GM19035 (cell line): Measurements from ENCODE around the gene VASH1.

Experiments used
- ATAC-seq: cut with Tn5 transposase; IDR thresholded peaks from one replicate; pipeline ENCODE4 v1.9.1; 2021; ENCODE audit not compliant: unreplicated experiment

VASH1 gene

DNA sequence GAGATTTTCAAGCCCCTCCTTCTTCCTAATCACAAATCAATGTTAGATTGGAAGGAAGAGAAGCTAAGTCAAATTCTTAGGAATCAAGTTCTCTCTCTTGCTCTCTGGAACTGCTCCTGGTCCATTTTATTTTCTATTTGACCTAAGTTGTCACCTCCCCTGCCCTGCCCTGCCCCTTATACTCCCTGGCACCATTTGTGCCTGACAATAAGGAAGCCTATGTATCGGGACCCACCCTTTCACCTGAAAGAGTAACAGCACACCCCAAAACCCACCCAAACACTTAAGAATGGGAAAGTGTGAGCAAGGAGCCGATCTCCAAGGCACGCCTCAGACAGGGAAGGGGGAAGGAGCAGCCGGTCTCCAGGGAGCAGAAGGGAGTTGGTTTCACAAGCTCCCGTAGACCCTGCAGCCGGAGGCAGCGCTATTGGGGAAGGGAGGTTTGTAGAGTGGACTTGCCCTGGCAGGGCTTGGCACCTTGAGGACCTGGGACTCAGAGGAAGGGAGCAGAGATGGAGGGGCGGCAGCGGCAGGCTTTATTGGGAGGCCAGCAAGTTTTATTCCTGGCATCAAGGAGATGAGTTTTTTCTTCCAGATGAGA is 66.5 kb downstream of the VASH1 start:
- no peak for ATAC-seq

DNA sequence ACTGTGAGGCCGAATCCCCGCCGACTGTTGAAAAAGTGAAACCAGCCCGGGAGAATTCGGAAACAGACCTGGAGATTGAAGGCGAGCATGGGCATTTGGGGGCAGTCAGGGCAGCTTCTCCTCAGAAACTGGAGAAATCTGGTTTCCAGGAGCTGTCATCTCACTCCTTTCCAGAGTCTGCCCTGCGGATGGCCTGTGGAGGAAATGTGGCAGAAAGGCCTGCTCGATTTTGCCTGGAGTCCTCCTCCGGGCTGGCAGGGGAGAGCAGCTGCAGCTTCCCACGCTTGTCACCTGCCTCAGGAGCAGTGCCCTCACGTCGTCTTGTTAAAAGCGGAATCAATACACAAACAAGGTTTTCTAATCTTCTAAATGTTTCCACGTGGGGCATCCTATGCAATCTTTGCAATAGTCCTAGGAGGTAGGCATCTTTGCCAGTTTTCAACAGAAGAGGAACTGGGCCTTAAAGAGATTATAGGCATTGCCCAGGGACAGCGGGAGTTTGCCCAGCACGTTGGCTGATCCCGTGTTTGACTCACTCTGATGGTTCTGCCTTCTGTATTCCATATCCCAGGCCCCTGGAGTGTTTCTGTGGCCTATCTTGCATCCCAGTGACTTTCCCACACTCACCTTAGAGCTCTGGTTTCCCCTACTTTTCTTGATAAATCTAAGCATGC is 67.2 kb downstream of the VASH1 start:
- ATAC-seq = no peak

- no peak for ATAC-seq
Observed at GRCh38 chr14:76829013-76829365, 67.7 kb downstream of the VASH1 start.

GRCh38 chr14:76829650-76830421 is 68.6 kb downstream of the VASH1 start:
- ATAC-seq = no peak

DNA sequence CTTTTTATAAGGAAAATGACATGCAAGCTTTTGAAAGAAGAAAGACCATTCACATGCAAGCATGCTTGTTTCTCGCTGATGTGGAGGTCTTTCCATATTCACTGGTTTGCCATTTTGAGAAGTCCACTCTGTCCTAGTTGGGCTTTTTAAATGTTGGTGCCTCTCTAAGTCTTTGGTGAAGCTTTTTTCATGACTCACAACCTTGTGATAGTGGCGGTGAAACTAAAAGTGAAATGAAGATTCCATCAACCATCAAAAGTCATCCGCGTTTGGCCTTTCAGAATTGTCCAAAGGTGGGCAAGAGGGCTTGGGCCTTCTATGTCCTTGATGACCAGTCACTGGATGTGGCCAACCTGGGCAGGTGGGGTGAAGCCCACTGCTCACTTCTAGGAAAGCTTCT is 69.3 kb downstream of the VASH1 start:
- no peak for ATAC-seq

- ATAC-seq = no peak
Observed at GRCh38 chr14:76832503-76832988, 71.3 kb downstream of the VASH1 start.
